H1 (cell line): Measurements from ENCODE around the gene PRR36. TPM values are rescaled to one million over a fixed set of nuclear protein-coding genes. Genes with fewer than 3 reads are reported as not detected.

Experiments used
- E2F6 ChIP-seq: IDR thresholded peaks from 2 replicates; pipeline ENCODE4 v1.6.1; 2012; ENCODE audit warnings: inconsistent platforms
- KDM4A ChIP-seq: IDR thresholded peaks from one replicate; pipeline ENCODE4 v1.7.1; 2012; ENCODE audit warnings: low read depth, mild to moderate bottlenecking, moderate library complexity, low read length, inconsistent platforms; ENCODE audit not compliant: severe bottlenecking
- PHF8 ChIP-seq: fragments of 200-600 bp; sonication (generic); conservative IDR thresholded peaks from 2 replicates; pipeline ENCODE4 v1.7.1; 2012; ENCODE audit warnings: low read depth, mild to moderate bottlenecking, inconsistent platforms, low read length, moderate library complexity
- RNF2 ChIP-seq: fragments of 200-900, 300-1000 bp; sonication (generic); IDR thresholded peaks from 2 replicates; pipeline ENCODE4 v1.7.1; 2016; ENCODE audit warnings: borderline replicate concordance, low read depth, mild to moderate bottlenecking, antibody characterized with exemption, low read length; ENCODE audit not compliant: poor library complexity, severe bottlenecking; ENCODE audit errors: missing control alignments
- TAF1 ChIP-seq: IDR thresholded peaks from 2 replicates; pipeline ENCODE4 v1.6.1; 2011; ENCODE audit warnings: mild to moderate bottlenecking, low read depth, low read length
- polyA plus RNA-seq, 7 experiments: library from polyadenylated mRNA; depleted of rRNA in 3 of 7; stranded (reverse) in 5 of 7; unstranded in 2 of 7; fragments of >200 nt in 5 of 7; fragments of 200-250 nt in 2 of 7; gene quantifications; 1 replicate in 5 of 7; 2 replicates in 1 of 7; 4 replicates in 1 of 7; pipeline versions ENCODE4 v1.2.1 to v1.2.3, GENCODE V29; 2011 to 2013; ENCODE audit warnings: missing spikeins in 2 of 7, mixed read lengths in 2 of 7
- total RNA-seq: library from RNA; stranded (reverse); fragmentation: NEBNext Ultra II Directional; extraction: Animal tissue kit (Norgen Biotek cat#: 25700); gene quantifications from 2 replicates; pipeline ENCODE4 v1.2.1, GENCODE V29; 2021

Gene PRR36
- total and polyA plus RNA-seq, 2 of the 8 experiments (the other 6 are each of a cell fraction or from before 2014, with no cell fraction given), result 1.6 to 23.9 TPM

- 0 out of 2 replicates have a peak, but pooled peaks have one; percentile 40 for TF ChIP-seq PHF8
- peak; percentile 19 for TF ChIP-seq RNF2
- peak; percentile 51; the same call in 1 of the 2 replicates for TF ChIP-seq TAF1
- peak; percentile 69 for TF ChIP-seq E2F6
- TF ChIP-seq KDM4A, result peak; percentile 69
These were observed 12.4 kb downstream of the PRR36 start (continued) for GRCh38 chr19:7861619-7862412.
